HG02763 (cell line): ENCODE measurements around the gene PRKAR1A.
"Not testable (repeated sequence)": the region's sequence is repeated elsewhere in the genome, so short reads cannot be mapped to it uniquely, and the experiment has no call there.

Source experiments
- ATAC-seq: cut with Tn5 transposase; IDR thresholded peaks from one replicate; pipeline ENCODE4 v1.9.1; 2021; ENCODE audit warnings: mild to moderate bottlenecking, moderate library complexity; ENCODE audit not compliant: unreplicated experiment

Gene PRKAR1A

GRCh38 chr17:68511254-68511670 lies 968 bp upstream of the PRKAR1A start:
- ATAC-seq, result no peak

- ATAC-seq, result peak; percentile 47
These were observed 471 bp upstream of the PRKAR1A start for GRCh38 chr17:68511671-68512246.

- no peak for ATAC-seq
These were observed 787 bp downstream of the PRKAR1A start for GRCh38 chr17:68512960-68513474.

- ATAC-seq, result no peak
These were observed 1.7 kb downstream of the PRKAR1A start for GRCh38 chr17:68513932-68514331.

- no peak for ATAC-seq
These were observed 2.8 kb downstream of the PRKAR1A start for GRCh38 chr17:68514831-68515635.

GRCh38 chr17:68516732-68517131 lies 4.5 kb downstream of the PRKAR1A start:
- no peak for ATAC-seq

- ATAC-seq, result not testable (repeated sequence)
These were observed 5.4 kb downstream of the PRKAR1A start for GRCh38 chr17:68517605-68518004.

GRCh38 chr17:68518063-68518815 lies 6.0 kb downstream of the PRKAR1A start:
- no peak for ATAC-seq

GRCh38 chr17:68519051-68519450 lies 6.8 kb downstream of the PRKAR1A start:
- not testable (repeated sequence) for ATAC-seq

GRCh38 chr17:68519911-68520310 lies 7.7 kb downstream of the PRKAR1A start:
- no peak for ATAC-seq

- ATAC-seq, result no peak
These were observed 10.0 kb downstream of the PRKAR1A start for GRCh38 chr17:68522266-68522665.

- no peak for ATAC-seq
These were observed 14.3 kb downstream of the PRKAR1A start for GRCh38 chr17:68526548-68526947.

- ATAC-seq, result no peak
These were observed 15.1 kb downstream of the PRKAR1A start for GRCh38 chr17:68527314-68527713.

GRCh38 chr17:68531252-68531651 lies 19.0 kb downstream of the PRKAR1A start:
- no peak for ATAC-seq

GRCh38 chr17:68532826-68533225 lies 20.6 kb downstream of the PRKAR1A start:
- no peak for ATAC-seq

GRCh38 chr17:68533887-68534694 lies 21.9 kb downstream of the PRKAR1A start:
- no peak for ATAC-seq

GRCh38 chr17:68534695-68535088 lies 22.5 kb downstream of the PRKAR1A start:
- ATAC-seq, result no peak

- no peak for ATAC-seq
These were observed 23.7 kb downstream of the PRKAR1A start for GRCh38 chr17:68535922-68536321.

- no peak for ATAC-seq
These were observed 27.6 kb downstream of the PRKAR1A start for GRCh38 chr17:68539548-68540467.

- no peak for ATAC-seq
These were observed 28.8 kb downstream of the PRKAR1A start for GRCh38 chr17:68540981-68541380.
